ENCODE results near the gene DSC3.
"Not testable (repeated sequence)": the region's sequence is repeated elsewhere in the genome, so short reads cannot be mapped to it uniquely, and the experiment has no call there.

DSC3 gene

GRCh38 chr18:31043709-31044108, 1.2 kb upstream of the DSC3 start:
- no peak overlapping the region for H3K4me3 ChIP-seq (ENCODE audit: low read length)
- no peak for DNase-seq (ENCODE audit: low read depth, low spot score)

- DNase-seq (ENCODE audit: low read depth, low spot score): no peak
- H3K4me3 ChIP-seq (ENCODE audit: low read length): no peak overlapping the region
These were observed 497 bp downstream of the DSC3 start for GRCh38 chr18:31042084-31042405.

- DNase-seq (ENCODE audit: low read depth, low spot score): no peak
- no peak overlapping the region for H3K4me3 ChIP-seq (ENCODE audit: low read length)
These were observed 1.1 kb downstream of the DSC3 start for GRCh38 chr18:31041271-31042083.

- no peak for DNase-seq (ENCODE audit: low read depth, low spot score)
- no peak overlapping the region for H3K4me3 ChIP-seq (ENCODE audit: low read length)
These were observed 1.8 kb downstream of the DSC3 start for GRCh38 chr18:31040686-31041270.

- DNase-seq (ENCODE audit: low read depth, low spot score): no peak
- H3K4me3 ChIP-seq (ENCODE audit: low read length): no peak overlapping the region
These were observed 3.1 kb downstream of the DSC3 start for GRCh38 chr18:31039426-31039825.

GRCh38 chr18:31037686-31038085, 4.9 kb downstream of the DSC3 start:
- not testable (repeated sequence) for H3K4me3 ChIP-seq (ENCODE audit: low read length); DNase-seq (ENCODE audit: low read depth, low spot score)

GRCh38 chr18:31034541-31034940, 8.0 kb downstream of the DSC3 start:
- no peak overlapping the region for H3K4me3 ChIP-seq (ENCODE audit: low read length)
- DNase-seq (ENCODE audit: low read depth, low spot score): no peak

GRCh38 chr18:31030574-31031278, 11.8 kb downstream of the DSC3 start:
- no peak for DNase-seq (ENCODE audit: low read depth, low spot score)
- H3K4me3 ChIP-seq (ENCODE audit: low read length): no peak overlapping the region

- no peak for DNase-seq (ENCODE audit: low read depth, low spot score)
- no peak overlapping the region for H3K4me3 ChIP-seq (ENCODE audit: low read length)
These were observed 26.7 kb downstream of the DSC3 start for GRCh38 chr18:31015715-31016434.

GRCh38 chr18:31011455-31011854, 31.1 kb downstream of the DSC3 start:
- DNase-seq (ENCODE audit: low read depth, low spot score); H3K4me3 ChIP-seq (ENCODE audit: low read length): not testable (repeated sequence)

- no peak for DNase-seq (ENCODE audit: low read depth, low spot score)
- H3K4me3 ChIP-seq (ENCODE audit: low read length): no peak overlapping the region
These were observed 31.9 kb downstream of the DSC3 start for GRCh38 chr18:31010601-31011000.

- DNase-seq (ENCODE audit: low read depth, low spot score): no peak
- no peak overlapping the region for H3K4me3 ChIP-seq (ENCODE audit: low read length)
These were observed 42.5 kb downstream of the DSC3 start for GRCh38 chr18:30999887-31000628.

- H3K4me3 ChIP-seq (ENCODE audit: low read length): no peak overlapping the region
- no peak for DNase-seq (ENCODE audit: low read depth, low spot score)
These were observed 43.4 kb downstream of the DSC3 start for GRCh38 chr18:30999186-30999585.

GRCh38 chr18:30997223-30997622, 45.3 kb downstream of the DSC3 start:
- H3K4me3 ChIP-seq (ENCODE audit: low read length): no peak overlapping the region
- DNase-seq (ENCODE audit: low read depth, low spot score): no peak

- DNase-seq (ENCODE audit: low read depth, low spot score): no peak
- H3K4me3 ChIP-seq (ENCODE audit: low read length): no peak overlapping the region
These were observed 50.3 kb downstream of the DSC3 start for GRCh38 chr18:30992231-30992630.

- H3K4me3 ChIP-seq (ENCODE audit: low read length): no peak overlapping the region
- DNase-seq (ENCODE audit: low read depth, low spot score): no peak
These were observed 51.1 kb downstream of the DSC3 start for GRCh38 chr18:30991397-30991796.

GRCh38 chr18:30989141-30989540, 53.4 kb downstream of the DSC3 start:
- H3K4me3 ChIP-seq (ENCODE audit: low read length): no peak overlapping the region
- DNase-seq (ENCODE audit: low read depth, low spot score): no peak

- no peak overlapping the region for H3K4me3 ChIP-seq (ENCODE audit: low read length)
- DNase-seq (ENCODE audit: low read depth, low spot score): no peak
These were observed 54.1 kb downstream of the DSC3 start for GRCh38 chr18:30988440-30988839.
